ENCODE measurements around the gene ANKK1.

DNA sequence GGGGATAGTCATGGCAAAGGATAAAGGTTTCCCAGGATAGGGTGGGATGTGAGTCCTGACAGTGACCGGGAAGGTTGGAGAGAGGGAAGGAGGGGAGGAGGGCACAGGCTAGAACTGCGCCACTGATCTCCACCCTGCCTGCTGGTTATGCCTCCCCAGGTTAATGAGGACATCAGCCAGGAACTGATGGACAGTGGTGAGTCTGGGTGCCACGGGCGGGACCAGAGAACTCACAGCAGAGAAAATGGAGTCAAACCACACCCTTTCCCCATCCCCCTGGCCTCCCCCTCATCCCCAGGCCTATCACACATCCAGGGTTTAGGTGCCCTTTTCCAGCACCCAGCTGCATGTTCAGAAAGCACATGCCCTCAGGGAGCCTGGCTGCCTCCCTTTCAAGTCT lies 10.2 kb downstream of the ANKK1 start:
- TF ChIP-seq, protein P1, sequence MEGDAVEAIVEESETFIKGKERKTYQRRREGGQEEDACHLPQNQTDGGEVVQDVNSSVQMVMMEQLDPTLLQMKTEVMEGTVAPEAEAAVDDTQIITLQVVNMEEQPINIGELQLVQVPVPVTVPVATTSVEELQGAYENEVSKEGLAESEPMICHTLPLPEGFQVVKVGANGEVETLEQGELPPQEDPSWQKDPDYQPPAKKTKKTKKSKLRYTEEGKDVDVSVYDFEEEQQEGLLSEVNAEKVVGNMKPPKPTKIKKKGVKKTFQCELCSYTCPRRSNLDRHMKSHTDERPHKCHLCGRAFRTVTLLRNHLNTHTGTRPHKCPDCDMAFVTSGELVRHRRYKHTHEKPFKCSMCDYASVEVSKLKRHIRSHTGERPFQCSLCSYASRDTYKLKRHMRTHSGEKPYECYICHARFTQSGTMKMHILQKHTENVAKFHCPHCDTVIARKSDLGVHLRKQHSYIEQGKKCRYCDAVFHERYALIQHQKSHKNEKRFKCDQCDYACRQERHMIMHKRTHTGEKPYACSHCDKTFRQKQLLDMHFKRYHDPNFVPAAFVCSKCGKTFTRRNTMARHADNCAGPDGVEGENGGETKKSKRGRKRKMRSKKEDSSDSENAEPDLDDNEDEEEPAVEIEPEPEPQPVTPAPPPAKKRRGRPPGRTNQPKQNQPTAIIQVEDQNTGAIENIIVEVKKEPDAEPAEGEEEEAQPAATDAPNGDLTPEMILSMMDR (IDR thresholded peaks at IDR 0.05), result no peak
- TF ChIP-seq POLR2A (IDR thresholded peaks at IDR 0.05), result no peak

Measured in vagina (tissue), 2 donors.